ENCODE data around the gene MPPED1.

MPPED1 gene

GRCh38 chr22:43432883-43433415, 21.1 kb downstream of the MPPED1 start:
- no peak for DNase-seq (ENCODE audit: low spot score)

DNA sequence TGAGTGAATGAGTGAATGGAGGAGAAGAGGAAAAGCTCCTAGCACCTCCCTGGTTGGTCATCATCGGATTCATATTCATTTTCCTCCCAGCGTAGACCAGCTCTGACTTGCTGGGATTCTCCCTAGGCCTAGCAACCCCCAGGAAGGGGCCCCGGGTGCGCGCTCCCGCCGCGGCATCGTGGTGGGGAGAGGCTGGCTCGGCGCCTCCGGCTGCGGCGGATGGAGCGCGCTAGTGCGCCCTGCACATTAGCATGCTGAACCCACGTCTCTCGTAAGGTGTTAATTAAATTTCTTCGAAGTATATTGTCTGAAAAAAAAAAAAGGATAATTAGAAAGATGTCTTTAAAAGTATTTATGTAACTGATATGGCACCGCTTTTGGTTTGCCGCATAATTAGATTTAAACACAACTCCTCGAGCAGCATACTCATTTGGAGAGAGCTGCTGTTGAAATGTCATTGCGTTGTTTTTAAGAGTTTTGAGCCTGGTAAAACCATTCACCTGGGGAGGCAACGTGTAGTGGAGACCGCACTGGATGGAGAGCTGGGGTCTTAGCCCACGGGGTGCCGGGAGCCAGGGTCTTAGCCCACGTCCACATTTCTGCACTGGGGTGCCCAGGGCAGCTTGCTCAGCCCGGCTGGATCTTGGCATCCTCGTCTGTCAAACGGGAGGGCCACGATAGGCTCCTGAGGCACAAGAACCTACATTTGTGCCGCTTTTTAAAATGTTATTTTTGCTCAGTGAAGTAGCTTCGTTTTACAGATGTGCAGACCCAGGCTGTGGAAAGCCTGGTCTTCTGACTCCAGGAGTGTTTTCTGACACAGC, 21.8 kb downstream of the MPPED1 start:
- DNase-seq (ENCODE audit: low spot score), result no peak

- DNase-seq (ENCODE audit: low spot score), result no peak
These were observed 22.6 kb downstream of the MPPED1 start for GRCh38 chr22:43434275-43434927.

DNA sequence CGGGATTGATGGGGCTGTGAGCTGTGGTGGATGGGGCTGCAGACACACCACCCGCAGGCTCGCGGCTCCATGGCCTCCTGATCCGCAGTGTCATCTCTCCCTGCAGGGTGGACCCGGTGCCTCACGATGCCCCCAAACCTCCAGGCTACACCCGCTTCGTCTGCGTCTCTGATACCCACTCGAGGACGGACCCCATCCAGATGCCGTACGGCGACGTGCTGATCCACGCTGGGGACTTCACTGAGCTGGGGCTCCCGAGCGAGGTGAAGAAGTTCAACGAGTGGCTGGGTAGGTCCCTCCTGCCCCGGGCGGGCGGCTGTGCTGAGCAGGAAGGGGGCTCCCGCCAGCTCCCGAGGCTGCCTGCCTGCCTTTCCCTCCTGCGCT, 23.1 kb downstream of the MPPED1 start:
- no peak for DNase-seq (ENCODE audit: low spot score)

DNA sequence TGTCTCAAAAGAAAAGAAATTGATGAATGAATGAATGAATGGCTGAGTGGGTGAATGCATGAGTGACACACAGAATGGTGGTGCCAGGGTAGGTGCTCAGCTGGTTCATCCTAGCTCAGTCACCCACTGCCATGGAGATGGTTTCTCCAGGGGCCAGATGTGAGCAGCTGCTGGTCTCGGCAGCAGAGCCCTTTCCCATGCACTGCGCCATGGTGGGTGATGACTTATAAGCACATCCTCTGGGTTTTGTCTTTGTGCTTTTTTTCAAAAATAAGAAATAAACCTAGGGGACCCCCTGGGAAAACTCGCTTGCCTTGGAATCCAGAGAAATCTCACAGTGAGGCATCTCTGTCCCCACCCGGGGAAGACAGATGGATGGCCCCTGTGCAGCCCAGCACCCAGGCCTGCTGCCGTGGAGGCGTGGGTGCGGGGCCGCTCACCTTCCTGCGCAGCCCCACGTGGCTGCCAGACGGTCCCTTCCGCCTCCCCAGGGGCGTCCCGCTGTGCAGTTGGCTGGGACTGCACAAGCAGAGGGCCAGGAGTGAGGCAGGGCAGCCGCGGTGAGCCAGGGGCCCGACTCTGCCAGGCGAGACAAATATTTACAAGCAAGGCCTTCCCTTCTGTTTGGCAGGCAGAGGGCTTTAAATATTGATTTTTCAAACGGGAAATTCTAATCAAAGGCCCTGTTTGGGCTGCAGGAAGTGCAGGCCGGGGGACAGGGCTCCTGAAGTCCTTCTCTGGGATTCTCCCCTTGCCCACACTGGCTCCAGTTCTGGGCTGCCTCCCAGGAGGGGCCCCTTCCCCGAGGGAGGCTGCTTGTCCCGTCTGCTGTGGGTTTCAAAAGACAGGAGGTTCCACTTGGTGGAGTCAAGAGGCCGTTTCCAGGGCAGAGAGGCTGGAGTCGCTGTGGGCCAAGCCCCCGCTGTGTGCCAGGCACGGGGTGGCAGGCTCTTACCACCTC, 24.3 kb downstream of the MPPED1 start:
- DNase-seq (ENCODE audit: low spot score), result no peak

DNA sequence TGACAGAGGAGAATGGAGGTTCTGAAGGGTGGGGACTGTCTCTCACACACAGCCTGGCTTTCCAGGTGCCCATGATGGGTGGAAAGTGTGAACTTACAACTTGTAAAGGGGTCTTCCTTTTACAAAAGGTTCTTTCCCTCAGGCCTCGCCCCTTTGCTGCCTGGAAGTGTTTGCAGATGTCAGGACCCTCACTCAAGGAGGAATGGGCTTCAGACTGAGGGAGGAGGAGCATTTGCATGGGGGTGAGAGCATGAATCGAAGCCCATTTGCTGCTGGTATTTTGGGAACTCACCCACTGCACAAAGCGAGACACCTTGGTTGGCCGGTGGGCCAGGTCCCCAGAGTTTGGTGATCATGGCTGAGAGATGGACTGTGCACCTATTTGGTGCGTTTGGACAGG, 25.1 kb downstream of the MPPED1 start:
- no peak for DNase-seq (ENCODE audit: low spot score)

GRCh38 chr22:43437871-43438475, 26.2 kb downstream of the MPPED1 start:
- DNase-seq (ENCODE audit: low spot score), result no peak

DNA sequence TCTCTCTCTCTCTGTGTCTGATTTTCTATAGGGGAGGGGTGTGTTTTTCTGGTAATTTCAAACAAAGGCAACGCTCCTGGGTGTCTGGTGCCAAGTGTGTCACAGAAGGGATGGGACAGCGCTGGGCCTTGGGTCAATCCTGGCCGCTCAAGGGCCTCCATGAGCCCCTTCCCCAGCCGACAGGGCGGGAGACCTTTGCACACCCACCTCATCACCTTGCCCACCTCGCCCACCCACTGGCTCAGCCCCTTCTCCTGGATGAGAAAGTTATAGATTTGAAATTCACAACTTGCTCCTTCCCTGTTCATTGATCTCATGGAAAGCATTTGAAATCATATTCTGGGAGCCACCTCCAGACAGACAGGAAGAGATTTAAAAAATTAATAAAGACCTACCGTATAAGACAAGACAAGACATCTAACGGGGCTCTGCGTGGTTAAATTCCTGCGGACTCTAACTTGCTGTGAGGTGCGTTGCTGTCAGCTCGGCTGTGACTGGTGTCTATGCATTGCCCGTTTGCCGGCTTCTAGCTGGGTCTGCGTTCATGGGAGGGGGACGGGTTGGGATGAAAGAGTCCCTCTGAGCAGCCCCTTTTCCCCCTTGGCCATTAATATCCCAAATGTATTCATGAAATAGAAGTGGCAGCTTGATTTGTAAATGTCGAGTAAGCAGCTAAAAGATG, 27.0 kb downstream of the MPPED1 start:
- no peak for DNase-seq (ENCODE audit: low spot score)

DNA sequence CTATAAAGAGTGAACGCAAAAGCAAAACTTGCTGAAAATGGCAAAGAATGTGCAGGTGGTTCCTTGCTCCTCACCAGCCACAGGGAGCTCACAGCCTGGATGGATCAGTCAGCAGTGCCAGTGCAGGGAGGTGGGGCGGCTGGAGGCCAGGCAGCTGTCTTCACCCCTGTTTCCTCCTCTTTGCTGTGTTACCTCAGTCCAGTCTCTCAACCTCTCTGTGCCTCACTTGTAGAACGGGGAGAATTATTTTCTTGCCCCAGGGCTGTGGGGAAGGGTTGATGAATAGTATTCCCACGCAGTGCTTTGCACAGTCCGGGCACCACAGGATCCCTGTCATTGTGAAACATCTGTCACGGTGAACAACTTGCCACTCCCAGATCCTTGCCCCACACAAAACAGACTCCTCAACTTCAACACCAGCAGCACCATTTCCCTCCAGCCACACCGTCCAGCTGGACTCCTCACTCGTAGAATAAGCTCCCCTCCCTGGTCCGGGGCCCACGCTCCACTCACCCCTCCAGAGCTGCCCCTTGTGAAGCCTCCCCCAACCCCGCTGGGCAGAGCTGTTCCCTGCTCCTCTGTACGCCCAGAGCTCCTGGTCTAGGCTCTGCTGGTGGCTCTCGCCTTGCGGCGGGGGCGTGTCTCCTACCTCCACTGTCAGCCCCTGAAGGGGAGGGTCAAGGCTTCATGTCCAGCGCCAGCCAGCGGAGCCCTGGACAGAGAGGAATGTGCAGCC, 27.7 kb downstream of the MPPED1 start:
- no peak for DNase-seq (ENCODE audit: low spot score)

DNA sequence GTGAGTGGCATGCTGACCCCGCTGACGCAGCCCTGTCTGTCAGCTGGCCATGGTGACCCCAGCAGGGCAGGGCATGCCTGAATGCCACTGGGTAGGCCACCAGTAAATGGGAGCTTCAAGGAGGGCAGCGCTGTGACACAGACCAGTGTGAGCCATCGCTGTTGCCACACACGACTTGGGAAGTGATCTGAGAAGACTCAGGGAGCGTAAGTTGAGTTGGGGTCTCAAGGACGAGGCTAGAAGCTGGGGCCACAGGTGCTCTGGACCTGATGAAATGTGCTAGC, 28.2 kb downstream of the MPPED1 start:
- no peak for DNase-seq (ENCODE audit: low spot score)

DNA sequence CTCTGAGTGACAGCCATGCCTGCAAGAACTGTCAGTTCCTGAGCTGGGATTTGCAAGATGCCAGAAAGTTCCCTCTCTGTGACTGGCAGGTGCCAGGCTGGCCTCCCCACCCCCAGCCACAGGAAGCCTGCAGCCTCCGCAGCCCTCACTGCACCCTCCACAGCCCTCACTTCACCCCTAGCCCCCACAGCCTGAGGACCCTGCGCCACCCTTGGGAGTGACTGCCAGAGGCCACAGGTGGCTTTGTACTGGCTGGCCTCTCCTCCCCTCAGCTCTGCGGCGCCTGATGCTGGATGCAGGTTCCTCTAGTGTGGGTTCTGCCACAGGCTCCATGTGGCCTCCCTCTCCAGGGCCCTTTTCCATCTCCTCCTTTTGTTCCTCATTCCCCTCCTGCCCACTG, 28.7 kb downstream of the MPPED1 start:
- no peak for DNase-seq (ENCODE audit: low spot score)

GRCh38 chr22:43441216-43441615, 29.4 kb downstream of the MPPED1 start:
- no peak for DNase-seq (ENCODE audit: low spot score)

- no peak for DNase-seq (ENCODE audit: low spot score)
These were observed 29.9 kb downstream of the MPPED1 start for GRCh38 chr22:43441751-43442150.

GRCh38 chr22:43442386-43443151, 30.8 kb downstream of the MPPED1 start:
- no peak for DNase-seq (ENCODE audit: low spot score)

DNA sequence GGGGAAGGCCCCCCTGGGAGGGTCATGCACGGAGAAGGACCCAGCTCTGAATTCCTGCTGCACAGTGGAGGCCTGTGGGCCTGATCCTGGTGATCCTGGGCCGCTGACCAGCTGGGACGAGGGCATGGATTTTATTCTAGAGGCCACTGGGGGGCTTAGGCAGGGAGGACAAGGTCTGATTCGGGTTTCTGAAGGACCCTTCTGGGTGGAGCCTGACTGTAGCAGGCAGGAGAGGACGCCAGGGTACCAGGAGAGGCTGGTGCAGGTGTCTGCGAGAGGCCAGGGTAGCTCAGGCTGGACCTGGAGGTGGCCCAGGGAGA, 31.3 kb downstream of the MPPED1 start:
- no peak for DNase-seq (ENCODE audit: low spot score)

DNA sequence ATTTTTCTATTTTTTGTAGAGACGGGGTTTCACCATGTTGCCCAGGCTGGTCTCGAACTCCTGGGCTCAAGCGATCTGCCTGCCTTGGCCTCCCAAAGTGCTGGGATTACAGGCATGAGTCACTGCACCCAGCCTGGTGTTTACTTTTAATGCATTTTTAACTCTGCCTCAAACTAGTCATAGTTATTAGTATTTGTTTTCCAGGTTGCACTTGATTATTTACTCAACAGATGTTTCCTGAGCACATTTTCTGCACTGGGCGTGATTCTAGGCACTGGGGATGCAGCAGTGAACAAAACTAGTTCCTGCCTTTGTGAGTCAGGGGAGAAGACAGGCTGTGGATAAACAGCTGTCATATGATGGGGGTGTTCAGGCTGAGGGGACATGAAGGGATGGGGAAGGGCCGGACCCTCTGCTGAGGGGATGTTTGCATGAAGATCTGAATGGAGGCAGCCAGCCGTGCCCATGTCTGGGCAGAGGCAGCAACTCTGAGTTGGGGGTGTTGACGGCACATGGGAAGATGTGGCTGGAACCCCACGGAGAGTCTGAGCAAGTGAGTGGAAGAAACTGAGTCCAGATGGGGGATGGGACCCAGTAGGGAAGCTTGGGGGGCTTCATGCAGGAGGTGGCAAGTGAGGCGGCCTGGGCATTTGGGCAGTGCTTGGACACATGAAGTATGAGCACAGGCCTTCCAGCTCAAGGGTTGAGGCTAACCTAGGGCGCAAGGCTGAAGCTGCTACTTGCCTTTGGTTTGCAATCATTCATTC, 34.4 kb downstream of the MPPED1 start:
- no peak for DNase-seq (ENCODE audit: low spot score)

- DNase-seq (ENCODE audit: low spot score), result no peak
These were observed 35.1 kb downstream of the MPPED1 start for GRCh38 chr22:43446916-43447315.

GRCh38 chr22:43447380-43447779, 35.6 kb downstream of the MPPED1 start:
- no peak for DNase-seq (ENCODE audit: low spot score)

DNA sequence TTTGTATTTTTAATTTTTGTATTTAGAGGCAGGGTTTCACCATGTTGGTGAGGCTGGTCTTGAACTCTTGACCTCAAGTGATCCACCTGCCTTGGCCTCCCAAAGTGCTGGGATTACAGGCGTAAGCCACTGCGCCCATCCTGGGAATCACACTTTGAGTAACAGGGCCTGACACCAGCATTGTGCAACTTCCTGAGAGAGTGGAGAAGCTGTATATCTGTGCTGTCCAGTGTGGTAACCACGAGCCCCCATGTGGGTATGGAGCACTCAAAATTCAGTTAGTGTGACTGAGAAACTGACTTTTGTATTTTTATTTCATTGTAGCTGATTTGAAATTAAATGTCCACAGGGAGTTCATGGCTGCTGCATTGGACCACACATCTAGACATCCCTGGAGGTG, 36.2 kb downstream of the MPPED1 start:
- DNase-seq (ENCODE audit: low spot score), result no peak
